NB4 (cell line): ENCODE measurements around the gene NHLRC2.

Experiments used
- DNase-seq: peaks from one replicate; pipeline ENCODE4 v3.0.0; 2010; ENCODE audit warnings: low read depth
- H3K4me3 ChIP-seq: one replicate; pipeline ENCODE4 v1.5.1; 2011; ENCODE audit warnings: mild to moderate bottlenecking, low read depth, low read length, moderate library complexity
- CTCF ChIP-seq: IDR thresholded peaks from one replicate; pipeline ENCODE4 v1.5.1; 2012; ENCODE audit warnings: low read depth, low read length
- MAX ChIP-seq: IDR thresholded peaks from 2 replicates; pipeline ENCODE4 v1.6.1; 2011; ENCODE audit warnings: low read depth, low read length
- MYC ChIP-seq: IDR thresholded peaks from 2 replicates; pipeline ENCODE4 v1.6.1; 2011; ENCODE audit warnings: low read depth, low read length
- POLR2A ChIP-seq: IDR thresholded peaks from 2 replicates; pipeline ENCODE4 v1.6.1; 2011; ENCODE audit warnings: mild to moderate bottlenecking; ENCODE audit not compliant: insufficient read length; ENCODE audit errors: extremely low read depth

Gene NHLRC2

GRCh38 chr10:113849140-113849803 is 5.2 kb upstream of the NHLRC2 start:
- DNase-seq, result no peak
- no peak for TF ChIP-seq MAX
- TF ChIP-seq MYC, result no peak
- TF ChIP-seq POLR2A, result no peak
- TF ChIP-seq CTCF, result no peak
- no peak overlapping the region for H3K4me3 ChIP-seq

GRCh38 chr10:113849946-113850345 is 4.5 kb upstream of the NHLRC2 start:
- TF ChIP-seq MAX (no peak), POLR2A (no peak), MYC (no peak), CTCF (no peak)
- DNase-seq, result no peak
- H3K4me3 ChIP-seq, result no peak overlapping the region

GRCh38 chr10:113853578-113854012 is 866 bp upstream of the NHLRC2 start:
- DNase-seq, result no peak
- peak overlapping the region; percentile 91 for H3K4me3 ChIP-seq
- TF ChIP-seq MYC, result no peak
- no peak for TF ChIP-seq POLR2A
- no peak for TF ChIP-seq MAX
- no peak for TF ChIP-seq CTCF

- H3K4me3 ChIP-seq, result peak overlapping the region; percentile 91
- peak; percentile 85 for DNase-seq
- TF ChIP-seq CTCF, result no peak
- TF ChIP-seq MAX, result no peak; the same call in 1 of the 2 replicates
- peak; percentile 25 for TF ChIP-seq POLR2A
- TF ChIP-seq MYC, result peak; percentile 51; the same call in 1 of the 2 replicates
Measured at GRCh38 chr10:113854761-113855588, 514 bp downstream of the NHLRC2 start.

- no peak for TF ChIP-seq MAX
- TF ChIP-seq CTCF, result no peak
- TF ChIP-seq MYC, result no peak
- TF ChIP-seq POLR2A, result no peak
- peak overlapping the region; percentile 91 for H3K4me3 ChIP-seq
- peak; percentile 27 for DNase-seq
Measured at GRCh38 chr10:113856563-113856962, 2.1 kb downstream of the NHLRC2 start.
